ENCODE results near the gene KIAA0319L.
A peak's percentile ranks its signal among the peaks of the same experiment; 100 is the strongest.
"Not testable (repeated sequence)": the region's sequence is repeated elsewhere in the genome, so short reads cannot be mapped to it uniquely, and the experiment has no call there.

The KIAA0319L gene

GRCh38 chr1:35581621-35582020 lies 24.4 kb upstream of the KIAA0319L start:
- not testable (repeated sequence) for DNase-seq (ENCODE audit: low read depth, low spot score)

- no peak for DNase-seq (ENCODE audit: low read depth, low spot score)
These were observed 23.8 kb upstream of the KIAA0319L start for GRCh38 chr1:35580949-35581388.

GRCh38 chr1:35577071-35577998 lies 20.1 kb upstream of the KIAA0319L start:
- DNase-seq (ENCODE audit: low read depth, low spot score) = no peak

DNA sequence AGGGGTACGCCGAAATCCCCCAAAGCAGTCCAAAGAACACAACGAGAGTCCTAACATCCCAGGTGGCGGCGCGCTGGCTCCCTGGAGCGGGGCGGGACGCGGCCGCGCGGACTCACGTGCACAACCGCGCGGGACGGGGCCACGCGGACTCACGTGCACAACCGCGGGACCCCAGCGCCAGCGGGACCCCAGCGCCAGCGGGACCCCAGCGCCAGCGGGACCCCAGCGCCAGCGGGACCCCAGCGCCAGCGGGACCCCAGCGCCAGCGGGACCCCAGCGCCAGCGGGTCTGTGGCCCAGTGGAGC lies 19.5 kb upstream of the KIAA0319L start:
- DNase-seq (ENCODE audit: low read depth, low spot score) = not testable (repeated sequence)

- no peak for DNase-seq (ENCODE audit: low read depth, low spot score)
These were observed 19.0 kb upstream of the KIAA0319L start for GRCh38 chr1:35576061-35576765.

DNA sequence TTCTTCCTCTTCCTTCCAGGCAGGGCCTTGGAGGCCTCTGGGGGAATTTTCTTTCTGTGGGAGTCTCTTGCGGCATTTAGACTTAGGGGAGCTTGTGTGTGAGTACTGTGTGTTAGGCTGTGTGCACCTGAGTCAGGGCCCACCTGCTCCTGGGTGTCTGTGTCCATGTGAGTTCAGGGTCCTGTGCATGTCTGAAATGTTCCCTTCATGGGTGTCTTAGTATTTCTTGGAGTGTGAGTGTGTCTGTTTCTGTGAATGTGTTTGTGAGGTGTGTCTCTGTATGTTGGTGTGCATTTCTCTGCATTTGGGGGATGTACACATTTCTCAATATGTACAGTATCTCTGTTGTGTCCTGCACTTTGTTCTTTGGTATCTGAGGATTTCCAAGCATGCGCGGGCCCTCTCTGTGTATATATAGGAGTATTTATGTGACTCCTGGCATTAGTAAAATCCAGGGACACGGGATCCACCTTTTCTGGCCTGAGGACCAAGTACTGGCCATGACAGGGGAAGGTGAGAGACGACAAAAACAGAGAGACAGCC lies 18.3 kb upstream of the KIAA0319L start:
- no peak for DNase-seq (ENCODE audit: low read depth, low spot score)

DNA sequence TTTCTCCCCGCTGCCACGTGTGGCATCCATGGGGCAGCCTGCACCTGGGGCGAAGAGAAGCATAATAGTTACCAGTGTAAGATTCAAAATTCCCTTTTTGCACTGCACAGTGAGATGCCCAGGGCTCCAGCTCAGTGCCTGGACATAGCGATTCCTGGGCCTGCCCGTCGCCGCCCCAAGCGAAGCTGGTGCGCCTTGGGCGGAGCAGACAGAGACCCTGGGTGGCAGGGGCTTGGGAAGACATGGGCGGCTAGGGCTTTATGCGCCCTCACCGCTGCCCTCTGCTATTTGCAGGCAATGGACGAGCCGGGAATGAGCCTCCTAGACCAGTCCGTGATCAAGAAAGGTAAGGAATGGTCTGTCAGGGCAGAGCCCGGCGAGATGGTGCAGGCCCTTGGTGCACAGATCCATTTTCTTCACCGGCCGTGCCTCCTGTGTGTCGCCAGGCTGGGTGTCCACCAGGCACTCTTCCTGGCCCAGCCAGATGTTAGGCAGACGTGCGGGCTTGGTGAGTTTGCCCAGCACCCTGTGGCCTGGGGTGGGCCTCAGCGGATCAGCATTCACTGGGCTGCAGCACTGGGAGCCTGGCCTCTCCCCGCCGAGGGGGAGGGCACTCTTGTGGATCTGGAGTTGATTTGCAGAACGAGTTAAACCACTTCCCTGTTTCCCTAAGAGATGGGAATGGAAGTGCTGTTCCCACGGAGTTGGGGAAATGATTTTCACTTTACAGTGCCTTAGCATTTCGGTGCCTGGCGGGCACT lies 17.6 kb upstream of the KIAA0319L start:
- no peak for DNase-seq (ENCODE audit: low read depth, low spot score)

- DNase-seq (ENCODE audit: low read depth, low spot score) = no peak
These were observed 17.0 kb upstream of the KIAA0319L start for GRCh38 chr1:35574125-35574654.

DNA sequence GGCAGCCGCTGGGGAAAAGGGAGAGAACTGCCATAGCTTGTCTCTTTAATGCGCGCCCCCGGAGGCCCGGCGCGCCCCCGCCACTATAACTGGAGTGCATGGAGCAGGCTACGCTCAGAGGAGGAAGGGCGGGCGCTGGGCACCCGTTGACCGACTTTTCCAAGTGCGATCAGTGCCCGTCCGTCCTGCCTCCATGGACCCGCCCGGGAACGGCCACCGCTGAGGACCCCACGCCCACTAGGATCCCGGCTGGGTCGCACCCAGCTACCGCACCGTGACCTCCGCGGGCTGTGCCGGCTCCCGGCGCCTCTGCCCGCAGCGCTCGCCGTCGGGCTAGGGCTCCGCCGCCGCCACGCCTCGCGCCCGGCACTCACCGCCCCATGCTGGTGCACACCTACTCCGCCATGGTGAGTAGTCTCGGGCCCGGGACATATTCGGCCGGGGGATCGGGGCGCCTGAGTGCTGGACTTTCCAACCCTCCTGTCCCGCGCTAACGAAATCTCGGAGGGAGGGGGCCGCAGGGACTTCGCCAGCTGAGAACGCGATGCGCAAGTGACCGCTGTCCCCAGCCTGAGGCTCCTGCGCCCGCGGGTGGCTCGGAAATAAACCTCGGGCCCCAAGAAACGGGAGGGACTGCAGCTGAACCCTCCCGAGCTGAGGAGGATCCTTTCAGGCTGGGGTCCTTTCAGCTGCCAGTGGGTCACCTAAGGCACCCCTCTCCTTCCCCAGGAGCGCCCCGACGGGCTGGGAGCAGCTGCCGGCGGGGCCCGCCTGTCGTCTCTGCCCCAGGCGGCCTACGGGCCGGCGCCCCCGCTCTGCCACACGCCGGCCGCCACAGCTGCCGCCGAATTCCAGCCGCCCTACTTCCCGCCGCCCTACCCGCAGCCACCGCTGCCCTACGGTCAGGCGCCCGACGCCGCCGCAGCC lies 16.3 kb upstream of the KIAA0319L start, which contains the start of gene TFAP2E:
TSS of gene TFAP2E (plus strand) at position 117 of the 927 bp plus-strand sequence. CDS start at position 381, 264 bp downstream.
- no peak for DNase-seq (ENCODE audit: low read depth, low spot score)

DNA sequence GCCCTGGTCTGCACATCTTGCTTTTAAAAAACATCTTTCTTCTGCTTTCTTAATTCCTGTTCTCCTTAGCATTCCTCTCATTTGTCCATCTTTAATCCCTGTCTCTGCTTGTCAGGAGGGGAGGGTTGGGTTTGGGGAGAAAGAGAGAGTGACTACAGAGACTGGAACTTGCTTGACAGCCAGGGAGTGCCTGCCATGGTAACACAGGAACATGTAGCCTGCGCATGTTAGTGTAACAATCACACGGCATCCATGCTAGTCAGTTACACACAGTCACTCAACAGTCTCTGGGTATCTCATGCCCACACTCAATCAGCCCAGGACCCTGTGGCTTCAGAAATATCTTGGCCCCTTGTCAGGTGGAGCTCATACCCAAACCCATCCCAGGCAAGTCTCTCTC lies 15.1 kb upstream of the KIAA0319L start:
- no peak for DNase-seq (ENCODE audit: low read depth, low spot score)

DNA sequence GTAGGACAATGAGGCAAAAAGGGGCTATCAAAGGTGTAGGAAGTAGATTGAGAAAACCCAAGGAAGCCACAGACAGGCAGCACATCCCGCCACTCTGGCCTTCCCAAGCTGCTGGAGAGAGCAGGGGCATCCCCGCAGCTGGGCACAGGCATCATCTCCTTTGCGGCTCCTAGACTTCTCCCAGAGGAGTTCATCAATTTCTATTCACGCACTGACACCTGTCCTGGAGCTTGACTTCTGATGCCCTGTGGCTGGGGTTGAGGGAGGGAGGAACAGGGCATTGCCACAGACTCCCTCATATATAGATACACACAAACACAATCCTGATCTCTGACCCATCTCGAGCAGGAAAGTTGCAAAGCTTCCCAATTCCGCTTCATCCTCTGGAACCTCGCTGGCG lies 14.1 kb upstream of the KIAA0319L start:
- DNase-seq (ENCODE audit: low read depth, low spot score) = no peak

DNA sequence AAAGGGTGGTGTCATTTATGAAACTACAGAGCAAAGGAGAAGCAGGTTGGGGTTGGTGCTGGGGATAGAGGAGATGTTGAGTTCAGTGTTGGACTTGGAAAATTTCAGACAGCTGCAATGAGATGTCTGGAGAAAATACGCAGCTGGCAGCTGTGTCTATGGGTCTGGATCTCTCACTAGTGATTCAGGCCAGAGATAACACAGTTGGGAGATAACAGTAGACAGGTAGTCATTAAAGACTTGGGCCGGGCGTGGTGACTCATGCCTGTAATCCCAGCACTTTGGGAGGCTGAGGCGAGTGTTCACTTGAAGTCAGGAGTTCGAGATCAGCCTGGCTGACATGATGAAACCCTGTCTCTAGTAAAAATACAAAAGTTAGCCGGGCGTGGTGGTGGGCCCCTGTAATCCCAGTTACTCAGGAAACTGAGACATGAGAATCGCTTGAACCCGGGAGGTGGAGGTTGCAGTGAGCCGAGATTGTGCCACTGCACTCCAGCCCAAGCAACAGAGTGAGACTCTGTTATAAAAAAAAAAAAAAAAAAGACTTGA lies 13.5 kb upstream of the KIAA0319L start:
- no peak for DNase-seq (ENCODE audit: low read depth, low spot score)

- no peak for DNase-seq (ENCODE audit: low read depth, low spot score)
These were observed 12.7 kb upstream of the KIAA0319L start for GRCh38 chr1:35569936-35570335.

DNA sequence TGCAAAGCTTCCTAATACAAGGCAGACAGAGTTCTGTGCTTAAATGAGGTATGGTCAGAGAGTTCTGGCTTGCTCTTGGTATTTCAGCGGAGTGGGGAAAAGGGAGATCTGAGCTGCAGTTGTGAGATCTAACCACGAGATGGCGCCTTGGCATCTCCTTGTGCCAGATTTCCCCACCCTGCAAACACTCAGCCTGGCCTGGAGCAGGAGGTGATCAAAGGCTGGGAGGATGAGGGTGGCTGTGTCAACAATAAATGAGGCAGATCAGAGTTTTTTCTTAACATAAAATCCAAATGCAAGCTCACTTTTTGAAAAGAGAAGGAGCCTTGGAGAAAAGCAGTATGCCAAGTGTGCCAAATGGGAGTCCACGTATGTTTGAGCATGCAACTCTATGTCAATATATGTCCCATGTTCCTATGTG lies 11.8 kb upstream of the KIAA0319L start:
- DNase-seq (ENCODE audit: low read depth, low spot score) = peak; percentile 55

GRCh38 chr1:35567947-35568558 lies 10.8 kb upstream of the KIAA0319L start:
- no peak for DNase-seq (ENCODE audit: low read depth, low spot score)

DNA sequence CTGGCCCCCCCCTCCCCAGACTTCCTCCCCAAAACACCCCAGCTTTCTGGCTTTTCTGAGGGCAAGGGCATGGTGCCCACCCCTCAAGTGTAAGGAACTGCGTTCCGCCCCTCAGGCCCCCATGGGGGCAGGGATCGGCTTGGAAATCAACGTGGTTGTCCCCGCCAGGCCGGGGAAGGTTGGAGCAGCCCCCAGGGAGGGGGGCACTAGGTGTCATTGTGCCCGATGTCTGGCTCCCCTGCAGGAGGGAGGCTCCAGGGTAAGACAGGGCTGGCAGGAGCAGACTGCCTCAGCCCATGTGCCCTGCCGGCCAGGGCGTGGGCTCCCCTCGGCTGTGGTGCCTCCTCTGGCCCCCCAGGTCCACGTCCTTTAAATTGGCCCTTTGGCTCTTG lies 8.5 kb upstream of the KIAA0319L start:
- DNase-seq (ENCODE audit: low read depth, low spot score) = no peak

DNA sequence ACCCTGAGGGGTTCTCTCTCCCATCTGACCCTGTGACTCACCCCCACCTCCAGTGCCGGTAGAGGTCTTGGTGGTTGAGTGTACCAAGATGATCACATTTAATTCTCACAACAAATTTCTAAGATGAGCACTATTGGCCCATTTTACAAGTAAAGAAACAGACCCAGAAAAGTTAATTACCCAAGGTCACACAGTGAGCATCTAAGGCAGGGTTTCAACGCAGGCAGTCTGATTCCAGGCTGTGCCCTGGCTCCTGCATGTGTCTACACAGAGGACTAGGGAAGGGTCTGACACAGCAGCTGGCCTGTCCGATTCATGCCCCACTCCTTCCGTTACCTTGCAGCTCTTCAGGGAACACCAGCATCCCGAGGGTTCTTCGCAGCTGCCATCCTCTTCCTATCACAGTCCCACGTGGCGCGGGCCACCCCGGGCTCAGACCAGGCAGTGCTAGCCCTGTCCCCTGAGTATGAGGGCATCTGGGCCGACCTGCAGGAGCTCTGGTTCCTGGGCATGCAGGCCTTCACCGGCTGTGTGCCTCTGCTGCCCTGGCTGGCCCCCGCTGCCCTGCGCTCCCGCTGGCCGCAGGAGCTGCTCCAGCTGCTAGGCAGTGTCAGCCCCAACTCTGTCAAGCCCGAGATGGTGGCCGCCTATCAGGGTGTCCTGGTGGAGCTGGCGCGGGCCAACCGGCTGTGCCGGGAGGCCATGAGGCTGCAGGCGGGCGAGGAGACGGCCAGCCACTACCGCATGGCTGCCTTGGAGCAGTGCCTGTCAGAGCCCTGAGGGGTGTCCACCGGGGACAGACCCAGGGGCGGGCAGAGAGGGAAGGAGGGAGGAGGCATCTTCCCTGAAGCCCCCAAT lies 7.9 kb upstream of the KIAA0319L start:
- DNase-seq (ENCODE audit: low read depth, low spot score) = no peak

DNA sequence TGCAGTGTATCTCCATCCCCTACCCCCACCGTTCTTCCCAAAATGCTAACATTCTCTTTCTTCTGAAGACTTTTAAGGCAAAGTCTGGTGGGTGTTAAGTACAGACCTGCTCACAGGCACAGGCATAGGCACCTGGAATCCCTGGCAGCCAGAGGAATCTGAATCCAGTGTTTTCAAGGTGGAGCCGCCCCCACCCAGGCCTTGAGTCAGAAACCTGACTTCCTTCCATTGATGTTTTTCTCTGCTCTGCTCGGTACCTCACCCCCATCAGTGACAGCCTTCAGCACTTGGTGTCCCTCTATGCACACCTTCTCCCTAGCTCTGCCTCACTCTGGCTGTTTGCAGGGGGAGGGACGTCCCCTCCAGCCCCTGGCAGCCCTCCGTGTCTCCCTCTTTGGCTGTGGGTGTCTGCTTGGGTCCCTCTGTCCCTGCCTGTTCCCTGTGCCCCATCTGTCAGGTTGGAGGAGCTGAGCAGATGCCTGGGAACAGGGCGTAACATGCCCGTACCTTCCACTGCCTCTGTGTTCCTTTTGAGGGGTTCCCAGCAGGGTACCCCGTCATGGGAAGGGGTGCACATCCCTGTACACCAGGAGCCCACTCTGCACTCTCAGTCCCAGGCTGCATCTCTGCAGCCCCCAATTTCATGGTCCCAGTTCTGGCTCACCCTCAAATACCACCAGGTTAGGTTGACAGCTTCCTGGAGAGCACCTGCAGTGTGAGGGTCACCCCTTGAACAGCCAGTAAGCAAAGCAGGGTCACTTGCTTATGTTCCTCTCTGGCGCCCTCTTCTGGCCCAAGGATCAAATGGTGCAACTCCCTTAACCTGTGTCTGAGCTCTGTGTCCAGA lies 7.1 kb upstream of the KIAA0319L start:
- DNase-seq (ENCODE audit: low read depth, low spot score) = peak; percentile 62

Data from smooth muscle cell of the brain vasculature (primary cell).